Raji (cell line): ENCODE measurements around the gene CDH4.

ENCODE experiments used
- POLR2A ChIP-seq: IDR thresholded peaks from 2 replicates; pipeline ENCODE4 v1.6.1; 2011; ENCODE audit warnings: low read depth, low read length, control low read depth; ENCODE audit not compliant: insufficient read depth

The CDH4 gene

DNA sequence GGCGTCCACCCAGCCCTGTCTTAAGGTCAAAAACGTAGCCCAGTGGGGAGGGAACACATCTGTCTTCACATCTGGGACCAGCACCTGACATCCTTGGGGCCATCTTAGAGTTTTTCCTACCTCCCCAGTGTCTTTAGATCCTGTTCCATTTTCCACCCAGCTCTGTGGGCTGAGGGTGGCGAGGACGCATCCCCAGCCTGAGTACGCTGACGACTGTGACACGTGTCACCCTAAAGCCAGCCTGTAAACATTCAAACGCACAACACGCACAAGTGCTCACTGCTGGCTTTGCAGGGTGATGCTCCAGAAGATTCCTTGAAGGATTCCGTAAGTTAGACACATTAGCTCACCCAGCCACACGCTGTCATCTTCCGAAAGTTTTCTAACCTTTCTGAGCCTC, 597.8 kb downstream of the CDH4 start:
- TF ChIP-seq POLR2A = no peak

GRCh38 chr20:61850457-61850856, 598.4 kb downstream of the CDH4 start:
- TF ChIP-seq POLR2A = no peak

- TF ChIP-seq POLR2A = no peak
These were observed 599.2 kb downstream of the CDH4 start for GRCh38 chr20:61850926-61851900.

DNA sequence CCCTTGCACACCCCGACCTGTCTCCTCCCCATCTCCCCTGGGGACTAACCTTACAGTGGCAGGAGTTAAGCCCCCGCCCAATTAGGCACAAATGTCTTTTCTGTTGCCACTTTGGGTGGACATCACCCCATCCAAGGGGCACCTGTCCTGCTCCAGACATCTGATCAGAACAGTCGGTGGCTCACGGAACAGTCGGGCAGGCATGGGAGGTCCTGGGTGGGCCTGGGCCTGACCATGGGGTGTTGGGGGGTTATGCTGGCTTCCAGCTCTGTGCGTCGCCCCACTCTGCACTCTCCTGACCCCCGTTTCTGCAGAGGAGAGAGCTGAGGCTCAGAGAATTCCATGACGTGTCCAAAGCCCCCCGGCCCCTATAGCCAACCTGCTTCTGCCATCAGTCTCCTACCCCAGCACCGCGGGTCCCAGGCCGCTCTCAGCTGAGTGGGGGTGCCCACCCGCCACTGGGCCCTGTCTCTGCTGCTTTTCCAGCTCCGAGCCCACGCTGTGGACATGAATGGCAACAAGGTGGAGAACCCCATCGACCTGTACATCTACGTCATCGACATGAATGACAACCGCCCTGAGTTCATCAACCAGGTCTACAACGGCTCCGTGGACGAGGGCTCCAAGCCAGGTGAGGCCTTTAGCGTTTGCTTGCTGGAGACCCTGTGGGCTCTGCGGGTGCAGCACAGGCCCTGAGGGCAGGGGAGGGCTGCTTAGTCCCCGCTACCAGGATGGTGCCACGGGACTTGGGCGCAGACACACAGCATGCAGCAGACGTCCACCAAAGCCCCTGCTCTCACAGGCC, 600.4 kb downstream of the CDH4 start:
- TF ChIP-seq POLR2A = no peak

- no peak for TF ChIP-seq POLR2A
These were observed 601.3 kb downstream of the CDH4 start for GRCh38 chr20:61853073-61854005.

DNA sequence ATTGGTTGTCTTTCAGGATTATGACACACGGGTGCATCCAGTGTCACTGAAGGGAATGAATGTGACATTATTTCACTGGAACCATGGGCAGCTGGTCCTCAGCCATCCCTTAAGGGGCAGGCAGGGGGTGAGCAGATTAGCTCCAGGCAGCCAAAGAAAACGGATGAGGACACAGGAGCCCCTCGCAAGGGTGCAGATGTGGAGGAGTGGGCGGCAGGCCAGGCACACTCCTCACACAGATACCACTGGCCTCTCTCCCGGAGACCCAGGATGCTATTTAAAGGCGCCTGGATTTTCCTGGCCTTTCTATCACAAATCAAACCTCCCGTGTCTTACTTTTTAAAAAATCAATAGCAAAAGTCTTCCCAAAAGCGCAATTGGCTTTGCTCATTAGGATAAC, 603.2 kb downstream of the CDH4 start:
- TF ChIP-seq POLR2A = no peak

DNA sequence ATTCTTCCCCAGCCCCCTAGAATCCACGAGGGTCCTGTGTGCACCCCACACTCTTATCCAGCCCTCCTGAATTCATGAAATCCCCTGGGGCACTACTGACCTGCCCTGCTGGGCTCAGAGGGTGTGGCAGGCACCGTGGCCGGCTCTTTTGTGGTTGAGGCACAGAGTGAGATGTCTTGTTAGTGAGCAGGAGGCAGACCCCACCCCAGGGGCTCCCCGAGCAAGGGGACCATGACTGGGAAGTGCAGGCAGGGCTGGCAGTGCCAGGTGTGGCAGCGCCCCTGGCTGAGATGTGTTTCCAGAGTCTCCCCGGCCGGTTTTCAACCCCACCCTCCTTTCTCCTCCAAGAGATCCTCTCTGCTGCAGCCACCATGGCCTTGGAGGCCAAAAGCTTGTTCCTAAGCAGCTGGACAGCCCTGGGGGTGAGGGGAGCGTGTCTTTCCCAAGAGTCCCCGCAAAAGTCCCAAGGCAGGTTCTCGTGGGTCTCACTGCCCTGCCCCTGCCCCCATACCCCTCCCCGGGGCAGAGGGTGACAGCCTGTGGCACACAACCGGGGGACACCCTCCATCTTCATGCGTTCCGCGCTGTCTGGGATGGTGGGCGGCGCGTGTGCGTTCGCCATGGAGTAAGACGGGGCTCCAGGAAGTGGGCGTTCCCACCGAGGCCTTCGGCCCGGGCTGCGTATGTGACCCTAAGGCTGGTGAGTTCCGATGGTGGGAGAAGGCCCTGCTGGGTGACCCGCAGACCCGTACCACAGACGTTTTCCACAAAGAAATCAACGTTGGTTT, 604.8 kb downstream of the CDH4 start:
- no peak for TF ChIP-seq POLR2A

- TF ChIP-seq POLR2A = no peak
These were observed 605.3 kb downstream of the CDH4 start for GRCh38 chr20:61857414-61857775.

DNA sequence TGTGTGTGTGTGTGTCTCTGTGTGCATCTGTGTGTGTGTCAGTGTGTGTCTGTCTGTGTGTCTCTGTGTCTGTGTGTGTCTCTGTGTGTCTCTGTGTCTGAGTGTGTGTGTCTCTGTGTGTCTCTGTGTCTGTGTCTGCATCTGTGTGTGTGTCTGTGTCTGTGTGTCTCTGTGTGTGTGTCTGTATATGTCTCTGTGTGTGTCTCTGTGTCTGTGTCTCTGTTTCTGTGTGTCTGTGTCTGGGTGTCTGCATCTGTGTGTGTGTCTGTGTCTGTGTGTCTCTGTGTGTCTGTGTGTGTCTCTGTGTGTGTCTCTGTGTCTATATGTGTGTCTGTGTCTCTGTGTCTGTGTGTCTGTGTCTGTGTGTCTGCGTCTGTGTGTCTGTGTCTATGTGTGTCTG, 605.8 kb downstream of the CDH4 start:
- no peak for TF ChIP-seq POLR2A

GRCh38 chr20:61859767-61860166, 607.7 kb downstream of the CDH4 start:
- TF ChIP-seq POLR2A = no peak

- TF ChIP-seq POLR2A = no peak
These were observed 608.4 kb downstream of the CDH4 start for GRCh38 chr20:61860260-61860987.

- TF ChIP-seq POLR2A = no peak
These were observed 609.2 kb downstream of the CDH4 start for GRCh38 chr20:61861054-61861841.

DNA sequence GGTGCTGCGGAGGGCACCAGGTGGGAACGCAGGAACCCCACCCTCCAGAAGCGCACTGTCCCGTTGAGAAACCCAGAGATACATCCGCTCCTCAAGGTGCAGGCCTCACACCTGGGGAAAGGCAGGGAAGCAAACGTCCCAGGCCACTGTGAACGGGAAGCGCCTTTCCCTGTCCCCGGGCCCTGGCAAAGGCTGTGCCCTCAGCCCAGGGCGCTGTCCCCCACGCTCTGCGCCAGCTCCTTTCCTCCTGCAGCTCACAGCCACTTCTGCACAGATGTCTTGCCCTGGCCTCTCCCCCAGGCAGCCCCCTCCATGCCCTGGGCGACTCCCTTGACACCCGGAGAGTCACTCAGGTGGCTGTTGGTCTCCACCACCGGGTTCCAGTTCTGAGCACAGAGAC, 609.8 kb downstream of the CDH4 start:
- no peak for TF ChIP-seq POLR2A
